HG02943 (cell line): ENCODE data around the gene TMCC3.
"Not testable (repeated sequence)": the region's sequence is repeated elsewhere in the genome, so short reads cannot be mapped to it uniquely, and the experiment has no call there.

Experiments used
- ATAC-seq: cut with Tn5 transposase; IDR thresholded peaks from one replicate; pipeline ENCODE4 v1.9.1; 2021; ENCODE audit warnings: mild to moderate bottlenecking, low read depth, moderate library complexity; ENCODE audit not compliant: unreplicated experiment

TMCC3 gene

GRCh38 chr12:94650143-94651056 lies at the start of gene TMCC3:
TSS of gene TMCC3 (minus strand) at chr12:94650557. CDS start at chr12:94650430, 127 bp downstream.
- no peak for ATAC-seq

- ATAC-seq = no peak
Measured at GRCh38 chr12:94699801-94700200, 49.4 kb upstream of the TMCC3 start.

GRCh38 chr12:94698578-94698977 lies 48.2 kb upstream of the TMCC3 start:
- ATAC-seq = no peak

GRCh38 chr12:94697631-94698030 lies 47.3 kb upstream of the TMCC3 start:
- no peak for ATAC-seq

- ATAC-seq = no peak
Measured at GRCh38 chr12:94694732-94695131, 44.4 kb upstream of the TMCC3 start.

GRCh38 chr12:94692826-94693225 lies 42.5 kb upstream of the TMCC3 start:
- not testable (repeated sequence) for ATAC-seq

GRCh38 chr12:94690198-94690771 lies 39.9 kb upstream of the TMCC3 start:
- no peak for ATAC-seq

- ATAC-seq = no peak
Measured at GRCh38 chr12:94689646-94690036, 39.3 kb upstream of the TMCC3 start.

GRCh38 chr12:94689002-94689645 lies 38.8 kb upstream of the TMCC3 start:
- no peak for ATAC-seq

GRCh38 chr12:94687891-94688290 lies 37.5 kb upstream of the TMCC3 start:
- ATAC-seq = no peak

GRCh38 chr12:94686834-94687628 lies 36.7 kb upstream of the TMCC3 start:
- no peak for ATAC-seq

- no peak for ATAC-seq
Measured at GRCh38 chr12:94684416-94685142, 34.2 kb upstream of the TMCC3 start.

- ATAC-seq = no peak
Measured at GRCh38 chr12:94679554-94680195, 29.3 kb upstream of the TMCC3 start.

- ATAC-seq = no peak
Measured at GRCh38 chr12:94678849-94679248, 28.5 kb upstream of the TMCC3 start.

- no peak for ATAC-seq
Measured at GRCh38 chr12:94678379-94678778, 28.0 kb upstream of the TMCC3 start.

- no peak for ATAC-seq
Measured at GRCh38 chr12:94677778-94678177, 27.4 kb upstream of the TMCC3 start.

GRCh38 chr12:94676922-94677321 lies 26.6 kb upstream of the TMCC3 start:
- ATAC-seq = no peak

GRCh38 chr12:94676031-94676641 lies 25.8 kb upstream of the TMCC3 start:
- peak; percentile 59 for ATAC-seq

- ATAC-seq = no peak
Measured at GRCh38 chr12:94674835-94675234, 24.5 kb upstream of the TMCC3 start.
